UCSD-AML1 (cell line): Measurements from ENCODE around the gene ARMC9.
"Not testable (repeated sequence)": the region's sequence is repeated elsewhere in the genome, so short reads cannot be mapped to it uniquely, and the experiment has no call there.

ENCODE experiments used
- DNase-seq: peaks from one replicate; lab custom pipeline; 2025; ENCODE audit not compliant: unreplicated experiment; lab: John Stamatoyannopoulos, UW

Gene ARMC9

GRCh38 chr2:231395188-231396057 is 197.0 kb downstream of the ARMC9 start, which contains the start of gene B3GNT7:
Gene B3GNT7 (plus strand): TSS chr2:231395710. CDS start chr2:231395804, 94 bp downstream.
- no peak for DNase-seq

GRCh38 chr2:231396058-231396821 is 197.8 kb downstream of the ARMC9 start:
- DNase-seq: no peak

- no peak for DNase-seq
Observed at GRCh38 chr2:231397011-231397927, 198.8 kb downstream of the ARMC9 start.

GRCh38 chr2:231397928-231398294 is 199.5 kb downstream of the ARMC9 start:
- DNase-seq: no peak

- no peak for DNase-seq
Observed at GRCh38 chr2:231398585-231398984, 200.2 kb downstream of the ARMC9 start.

- no peak for DNase-seq
Observed at GRCh38 chr2:231399046-231399852, 200.8 kb downstream of the ARMC9 start.

- DNase-seq: peak; percentile 55
Observed at GRCh38 chr2:231399853-231400680, 201.6 kb downstream of the ARMC9 start.

- not testable (repeated sequence) for DNase-seq
Observed at GRCh38 chr2:231400681-231401080, 202.2 kb downstream of the ARMC9 start.

- DNase-seq: not testable (repeated sequence)
Observed at GRCh38 chr2:231401101-231401500, 202.7 kb downstream of the ARMC9 start.

- DNase-seq: not testable (repeated sequence)
Observed at GRCh38 chr2:231403421-231404182, 205.2 kb downstream of the ARMC9 start.

GRCh38 chr2:231404183-231404578 is 205.8 kb downstream of the ARMC9 start:
- not testable (repeated sequence) for DNase-seq

- DNase-seq: not testable (repeated sequence)
Observed at GRCh38 chr2:231405601-231406367, 207.4 kb downstream of the ARMC9 start.

GRCh38 chr2:231407686-231408085 is 209.3 kb downstream of the ARMC9 start:
- DNase-seq: not testable (repeated sequence)

- not testable (repeated sequence) for DNase-seq
Observed at GRCh38 chr2:231408304-231408703, 209.9 kb downstream of the ARMC9 start.

GRCh38 chr2:231409776-231410175 is 211.3 kb downstream of the ARMC9 start:
- DNase-seq: no peak

GRCh38 chr2:231410293-231411004 is 212.0 kb downstream of the ARMC9 start:
- DNase-seq: no peak

- DNase-seq: no peak
Observed at GRCh38 chr2:231411237-231411636, 212.8 kb downstream of the ARMC9 start.
